Neural crest cell (in vitro differentiated cells): Measurements from ENCODE around the gene MYO3A. TPM values are rescaled to one million over a fixed set of nuclear protein-coding genes. Genes with fewer than 3 reads are reported as not detected.

Experiments used
- DNase-seq: peaks from one replicate; pipeline ENCODE4 v3.0.0; 2021; ENCODE audit warnings: low read depth, mixed read lengths, low spot score
- H3K27ac Mint-ChIP-seq: one replicate; pipeline ENCODE4 v1.8.0; 2021; ENCODE audit warnings: mild to moderate bottlenecking, mixed read lengths; ENCODE audit not compliant: unreplicated experiment
- H3K27me3 Mint-ChIP-seq: 2 replicates; pipeline ENCODE4 v1.8.0; 2021; ENCODE audit warnings: low read depth, mild to moderate bottlenecking, mixed read lengths
- H3K36me3 Mint-ChIP-seq: 2 replicates; pipeline ENCODE4 v1.8.0; 2021; ENCODE audit warnings: low read depth, mild to moderate bottlenecking, mixed read lengths
- H3K4me1 Mint-ChIP-seq: 2 replicates; pipeline ENCODE4 v1.8.0; 2021; ENCODE audit warnings: mixed read lengths
- H3K4me3 Mint-ChIP-seq: one replicate; pipeline ENCODE4 v1.8.0; 2021; ENCODE audit warnings: mild to moderate bottlenecking, mixed read lengths
- H3K9me3 Mint-ChIP-seq: 2 replicates; pipeline ENCODE4 v1.8.0; 2021; ENCODE audit warnings: mixed read lengths
- CTCF ChIP-seq: fragments of 200-600 bp; sonication (generic); conservative IDR thresholded peaks from 2 replicates; pipeline ENCODE4 v1.5.0; 2021; ENCODE audit warnings: antibody characterized with exemption, mild to moderate bottlenecking
- total RNA-seq: library from RNA; stranded (reverse); gene quantifications from 2 replicates; pipeline ENCODE4 v1.2.1, GENCODE V29; 2021

Gene MYO3A
- total RNA-seq, 1 donor from 2014 or later, result 1.4 TPM

GRCh38 chr10:25899304-25899703 is 34.7 kb upstream of the MYO3A start:
- no peak overlapping the region for H3K27ac Mint-ChIP-seq

GRCh38 chr10:25901199-25901598 is 32.8 kb upstream of the MYO3A start:
- DNase-seq, result no peak
- Mint-ChIP-seq H3K36me3 (no peaks in the 10 kb centered on the region), H3K9me3 (no peaks in the 10 kb centered on the region), H3K27me3 (peaks cover 6% of the 10 kb centered on the region), H3K4me3 (no peak overlapping the region), H3K27ac (no peak overlapping the region), H3K4me1 (peaks cover 8% of the 10 kb centered on the region)
- TF ChIP-seq CTCF, result no peak

More at GRCh38 chr10:25899304-25899703, 34.7 kb upstream of the MYO3A start:
- peaks cover 6% of the 10 kb centered on the region for H3K27me3 Mint-ChIP-seq
- DNase-seq, result no peak
- H3K4me3 Mint-ChIP-seq, result no peak overlapping the region
- H3K36me3 Mint-ChIP-seq, result no peaks in the 10 kb centered on the region
- TF ChIP-seq CTCF, result no peak
- peaks cover 9% of the 10 kb centered on the region for H3K4me1 Mint-ChIP-seq
- H3K9me3 Mint-ChIP-seq, result no peaks in the 10 kb centered on the region

GRCh38 chr10:25902002-25902401 is 32.0 kb upstream of the MYO3A start:
- no peak overlapping the region for H3K27ac Mint-ChIP-seq

GRCh38 chr10:25907261-25907660 is 26.8 kb upstream of the MYO3A start:
- H3K4me1 Mint-ChIP-seq, result no peaks in the 10 kb centered on the region

More at GRCh38 chr10:25902002-25902401, 32.0 kb upstream of the MYO3A start:
- peaks cover 6% of the 10 kb centered on the region for H3K27me3 Mint-ChIP-seq
- H3K9me3 Mint-ChIP-seq, result no peaks in the 10 kb centered on the region
- no peak overlapping the region for H3K4me3 Mint-ChIP-seq
- peaks cover under 1% of the 10 kb centered on the region for H3K4me1 Mint-ChIP-seq
- no peak for TF ChIP-seq CTCF
- DNase-seq, result no peak
- no peaks in the 10 kb centered on the region for H3K36me3 Mint-ChIP-seq

GRCh38 chr10:25912866-25913265 is 21.2 kb upstream of the MYO3A start:
- Mint-ChIP-seq H3K4me1 (peaks cover 6% of the 10 kb centered on the region), H3K9me3 (peaks cover 18% of the 10 kb centered on the region), H3K36me3 (peaks cover 7% of the 10 kb centered on the region), H3K27ac (no peak overlapping the region), H3K27me3 (no peaks in the 10 kb centered on the region), H3K4me3 (no peak overlapping the region)
- DNase-seq, result no peak
- TF ChIP-seq CTCF, result no peak

More at GRCh38 chr10:25907261-25907660, 26.8 kb upstream of the MYO3A start:
- TF ChIP-seq CTCF, result no peak
- Mint-ChIP-seq H3K4me3 (no peak overlapping the region), H3K27me3 (no peaks in the 10 kb centered on the region), H3K9me3 (peaks cover 8% of the 10 kb centered on the region), H3K27ac (no peak overlapping the region), H3K36me3 (peaks cover 3% of the 10 kb centered on the region)
- DNase-seq, result no peak
